ENCODE measurements around the gene MAPK14.

Gene MAPK14

DNA sequence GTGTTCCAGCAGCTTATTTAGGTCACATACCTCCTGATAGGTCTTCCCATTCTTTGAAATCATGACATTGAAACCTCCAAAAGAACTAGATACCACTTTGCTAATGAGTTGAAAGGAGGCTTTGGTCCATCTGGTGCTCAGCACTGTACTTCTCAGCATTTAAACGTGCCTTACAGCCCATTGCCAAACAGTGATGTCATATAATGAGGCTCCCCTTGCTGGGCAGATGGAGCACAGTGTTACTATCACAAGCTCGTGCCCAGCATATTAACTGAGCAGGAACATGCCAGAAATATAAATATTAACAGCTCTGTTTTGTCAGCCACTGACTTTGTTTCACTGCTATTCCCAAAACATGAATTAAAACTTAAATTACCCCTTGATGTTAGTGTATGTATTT, 77.2 kb downstream of the MAPK14 start:
- no peak for DNase-seq

- DNase-seq = no peak
Measured at GRCh38 chr6:36109092-36109491, 81.5 kb downstream of the MAPK14 start.

DNA sequence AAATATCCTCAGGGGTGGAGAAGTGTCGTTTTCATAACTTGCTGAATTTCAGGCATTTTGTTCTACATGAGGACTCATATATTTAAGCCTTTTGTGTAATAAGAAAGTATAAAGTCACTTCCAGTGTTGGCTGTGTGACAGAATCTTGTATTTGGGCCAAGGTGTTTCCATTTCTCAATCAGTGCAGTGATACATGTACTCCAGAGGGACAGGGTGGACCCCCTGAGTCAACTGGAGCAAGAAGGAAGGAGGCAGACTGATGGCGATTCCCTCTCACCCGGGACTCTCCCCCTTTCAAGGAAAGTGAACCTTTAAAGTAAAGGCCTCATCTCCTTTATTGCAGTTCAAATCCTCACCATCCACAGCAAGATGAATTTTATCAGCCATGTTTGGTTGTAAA, 82.4 kb downstream of the MAPK14 start:
- DNase-seq = no peak

- DNase-seq = no peak
Measured at GRCh38 chr6:36110863-36111262, 83.3 kb downstream of the MAPK14 start.

DNA sequence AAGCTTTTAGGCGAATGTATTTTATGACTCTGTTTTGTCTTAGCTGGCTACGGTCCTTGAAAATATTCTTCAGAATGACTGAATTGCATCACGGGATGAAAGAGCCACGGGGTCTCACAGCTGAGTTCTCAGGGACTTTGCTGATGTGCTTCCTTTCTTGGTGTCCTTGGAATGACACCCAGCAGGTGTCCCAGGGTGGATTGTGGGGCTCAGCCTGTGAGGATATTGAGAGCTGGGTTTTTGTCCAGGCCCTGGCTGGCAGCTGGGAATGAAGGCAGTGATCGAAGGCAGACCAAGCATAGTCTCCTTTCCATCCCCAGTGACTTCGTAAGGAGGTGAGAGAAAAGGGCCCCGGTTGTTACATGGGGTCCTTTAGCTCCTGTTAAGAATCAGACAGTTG, 83.9 kb downstream of the MAPK14 start:
- DNase-seq = no peak

- DNase-seq = no peak
Measured at GRCh38 chr6:36113049-36113448, 85.4 kb downstream of the MAPK14 start.

DNA sequence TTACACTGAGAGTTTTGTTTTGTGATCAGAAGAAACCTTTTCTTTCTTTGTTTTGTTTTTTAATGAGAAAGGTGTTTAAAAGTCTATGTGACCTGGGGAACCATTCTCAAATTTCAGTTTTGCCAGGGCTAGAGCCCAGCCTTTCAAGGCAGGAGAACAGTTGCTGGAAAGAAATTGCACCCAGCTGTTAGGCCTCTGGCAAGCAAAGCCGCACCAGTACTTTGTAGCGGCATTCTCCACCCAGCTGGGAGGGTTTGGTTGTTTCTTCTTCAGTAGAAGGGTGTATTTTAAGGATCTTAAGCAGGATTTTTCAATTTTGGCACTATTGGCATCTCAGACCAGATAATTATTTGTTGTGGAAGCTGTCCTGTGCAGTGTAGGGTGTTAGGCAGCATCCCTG, 86.1 kb downstream of the MAPK14 start:
- DNase-seq = no peak

- no peak for DNase-seq
Measured at GRCh38 chr6:36114798-36115408, 87.3 kb downstream of the MAPK14 start.

DNA sequence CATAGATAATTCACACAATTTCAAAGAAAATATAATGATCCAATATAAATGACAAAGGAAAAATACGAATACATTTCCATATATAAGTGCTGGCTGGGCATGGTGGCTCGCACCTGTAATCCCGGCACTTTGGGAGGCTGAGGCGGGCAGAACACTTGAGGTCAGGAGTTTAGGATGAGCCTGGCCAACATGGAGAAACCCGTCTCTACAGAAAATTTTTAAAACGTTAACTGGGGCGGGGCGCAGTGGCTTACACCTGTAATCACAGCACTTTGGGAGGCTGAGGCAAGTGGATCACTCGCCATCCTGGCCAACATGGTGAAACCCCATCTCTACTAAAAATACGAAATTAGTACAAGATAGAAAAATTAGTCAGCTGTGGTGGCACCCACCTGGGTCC, 87.8 kb downstream of the MAPK14 start:
- no peak for DNase-seq

DNA sequence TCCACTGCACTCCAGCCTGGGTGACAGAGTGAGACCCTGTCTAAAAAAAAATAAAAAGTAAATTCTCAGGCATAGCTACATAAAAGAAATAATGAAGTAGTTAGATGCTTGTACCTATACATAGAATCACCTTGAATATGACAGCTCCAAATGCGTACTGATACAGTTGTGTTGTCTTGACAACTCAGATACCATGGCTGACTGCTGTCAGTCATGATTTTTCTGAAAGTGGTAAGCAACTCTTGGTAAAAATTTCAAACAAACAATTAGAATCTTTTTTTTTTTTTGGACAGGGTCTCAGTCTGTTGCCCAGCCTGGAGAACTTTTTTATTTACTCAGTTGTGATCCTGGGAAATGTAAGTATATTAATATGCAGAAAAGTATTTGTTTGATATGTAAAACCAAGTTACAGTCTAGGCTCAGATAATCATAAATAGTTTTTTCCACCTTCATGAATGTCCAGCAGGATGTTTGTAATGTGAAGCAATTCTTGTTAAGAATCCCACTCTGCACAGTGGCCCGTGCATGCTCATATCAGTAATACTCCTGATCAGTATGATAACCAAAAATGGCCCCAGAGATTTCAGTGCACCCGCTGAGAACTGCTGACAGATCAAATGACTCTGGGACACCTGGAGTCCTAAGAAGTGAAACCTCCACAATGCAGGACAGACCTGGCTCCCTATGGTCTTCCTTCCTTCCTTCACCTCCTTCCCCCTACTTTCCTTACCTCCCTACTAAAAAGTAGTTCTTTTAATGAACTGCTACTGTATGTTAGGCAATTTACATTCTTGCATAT, 88.7 kb downstream of the MAPK14 start:
- DNase-seq = no peak

GRCh38 chr6:36116943-36117342, 89.3 kb downstream of the MAPK14 start:
- DNase-seq = no peak

GRCh38 chr6:36117658-36118549, 90.3 kb downstream of the MAPK14 start:
- no peak for DNase-seq

- peak; percentile 33 to 41 for DNase-seq
Measured at GRCh38 chr6:36118550-36119107, 91.0 kb downstream of the MAPK14 start.

GRCh38 chr6:36119209-36119608, 91.6 kb downstream of the MAPK14 start:
- no peak for DNase-seq

DNA sequence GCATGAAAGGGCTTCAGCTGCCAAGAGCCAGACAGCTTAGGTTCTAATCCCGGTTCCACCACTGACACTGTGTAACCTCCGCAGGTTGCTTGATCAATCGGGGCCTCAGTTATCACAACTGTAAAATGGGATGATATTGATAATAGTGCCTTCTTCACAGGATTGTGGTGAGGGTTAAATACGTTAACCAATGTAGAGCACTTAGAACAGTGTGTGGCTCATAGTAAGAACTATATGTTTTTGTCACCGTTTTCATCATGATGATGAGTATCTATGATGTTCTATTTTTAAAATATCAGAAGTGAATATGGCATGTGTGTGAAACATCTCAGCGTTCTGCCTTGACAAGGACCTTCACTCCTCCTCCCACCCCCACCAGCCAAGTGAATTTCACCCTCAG, 92.4 kb downstream of the MAPK14 start:
- DNase-seq = no peak

GRCh38 chr6:36120539-36120938, 92.9 kb downstream of the MAPK14 start:
- peak; percentile 68 to 69 for DNase-seq

GRCh38 chr6:36120979-36121786, 93.6 kb downstream of the MAPK14 start:
- DNase-seq = peak; percentile 39 to 45

DNA sequence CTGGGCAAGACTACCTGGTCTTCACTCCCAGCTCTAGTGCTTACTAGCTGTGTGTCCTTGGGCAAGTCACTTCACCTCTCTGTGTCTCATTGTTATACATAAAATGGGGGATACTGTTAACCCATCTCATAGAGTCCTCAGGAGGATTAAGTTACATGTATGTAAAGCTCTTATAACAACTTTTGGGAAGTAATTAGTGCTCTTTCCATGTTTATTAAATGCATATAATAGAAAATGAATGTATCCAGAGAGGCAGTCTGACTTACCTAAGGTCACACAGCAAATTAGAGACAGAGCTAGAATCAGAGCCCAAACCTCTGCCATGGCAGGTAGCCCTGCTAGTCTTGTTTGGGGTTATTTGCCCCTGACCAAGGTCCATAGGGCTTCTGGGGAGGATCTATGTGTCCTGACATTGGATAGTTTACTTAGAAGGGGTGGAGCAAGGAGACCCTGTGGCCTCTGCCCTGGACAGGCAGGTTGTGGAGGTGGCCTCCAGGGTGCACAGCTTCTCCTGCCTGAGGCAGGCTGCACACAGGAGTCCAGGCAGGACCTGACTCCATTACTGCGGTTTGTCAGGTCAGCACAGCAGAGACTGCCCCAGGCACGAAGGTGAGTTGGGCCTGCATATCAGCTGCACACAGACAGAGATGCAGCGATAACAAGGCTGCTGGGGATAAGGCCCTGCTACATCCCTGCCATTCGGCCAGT, 94.3 kb downstream of the MAPK14 start:
- no peak for DNase-seq

DNA sequence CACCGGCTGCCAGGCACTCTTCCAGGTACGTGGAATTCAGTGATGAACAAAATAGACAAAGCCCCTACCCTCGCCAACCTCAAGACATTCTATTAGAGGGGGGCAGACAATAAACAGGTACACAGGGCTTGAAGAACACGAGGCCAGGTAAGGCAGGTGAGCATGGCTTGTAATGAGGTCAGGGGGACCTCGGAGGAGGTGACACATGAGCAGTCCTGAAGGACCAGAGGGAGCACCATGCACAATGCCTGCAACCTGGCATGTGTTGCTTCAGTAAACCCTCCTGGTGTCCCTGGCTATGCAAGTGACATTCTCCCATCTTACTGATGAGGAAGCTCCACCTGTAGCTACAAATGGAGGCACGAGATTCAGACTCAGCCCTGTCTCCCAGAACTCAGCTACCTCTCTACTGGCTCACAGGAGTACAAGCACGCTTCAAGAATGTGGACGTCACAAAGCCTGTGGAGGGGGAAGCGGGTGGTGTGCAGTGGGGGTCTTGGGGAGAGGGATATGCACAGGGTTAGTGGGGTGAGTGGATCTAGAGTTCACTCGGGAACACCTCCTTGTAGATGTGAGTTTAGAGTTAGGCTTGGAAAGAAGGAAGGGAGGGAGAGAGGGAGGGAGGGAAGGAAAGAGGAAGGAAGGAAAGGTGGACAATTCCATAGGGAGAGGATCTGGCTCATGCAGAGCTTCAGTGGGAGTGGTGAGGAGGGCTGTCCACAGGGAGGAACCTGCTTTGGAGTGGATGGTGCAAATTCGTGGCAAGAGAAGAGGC, 95.1 kb downstream of the MAPK14 start:
- DNase-seq = no peak

DNA sequence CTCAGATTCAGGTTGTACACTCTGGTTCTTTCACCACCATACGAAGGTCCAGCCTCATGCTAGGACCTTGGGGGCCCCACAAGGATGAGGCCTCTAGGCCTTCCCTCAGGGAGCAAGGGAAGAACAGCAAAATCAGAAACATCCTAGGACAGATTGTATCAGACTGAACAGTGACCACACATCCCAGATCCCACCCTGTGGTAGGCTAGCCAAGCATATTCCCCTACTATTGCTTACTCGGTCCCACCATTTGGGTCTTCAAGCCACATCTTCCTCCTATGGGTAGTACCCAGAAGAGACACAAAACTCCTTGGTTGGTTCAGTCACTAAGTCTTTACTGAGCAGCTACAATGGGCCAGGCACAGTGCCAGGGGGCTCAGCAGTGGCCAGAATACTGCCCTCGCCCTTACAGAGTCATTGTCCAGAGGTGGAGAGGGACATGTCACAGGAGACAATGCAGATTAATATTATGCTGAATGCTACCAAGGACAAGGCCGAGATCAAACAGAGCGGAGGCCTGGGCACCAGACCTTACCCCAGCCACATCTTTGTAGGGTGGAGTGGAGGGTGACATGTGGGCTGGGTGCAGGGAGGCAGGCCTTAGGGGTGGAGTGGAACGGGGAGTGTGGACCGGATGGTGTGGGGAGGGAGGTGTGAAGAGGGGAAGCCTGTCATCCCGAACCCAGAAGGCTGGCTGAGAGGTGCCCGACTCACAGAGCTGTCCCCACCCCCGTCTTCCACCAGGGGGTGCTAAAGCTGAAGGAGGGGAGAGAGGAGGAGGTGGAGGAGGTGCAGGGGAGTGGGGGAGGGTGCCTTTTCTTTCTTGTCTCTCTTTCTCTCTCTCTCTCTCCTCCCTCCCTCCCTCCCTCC, 95.9 kb downstream of the MAPK14 start:
- peak; percentile 83 to 85 for DNase-seq
